HCT116 (cell line): ENCODE results near the gene FHDC1. TPM values are rescaled to one million over a fixed set of nuclear protein-coding genes. Genes with fewer than 3 reads are reported as not detected.

ENCODE experiments used
- ATAC-seq: fragments of 200-7000 bp; cut with Tn5 transposase; 2 replicates; pipeline ENCODE4 v1.9.1; 2020; ENCODE audit warnings: mild to moderate bottlenecking, moderate library complexity
- BruUV-seq: library from RNA; stranded (reverse); fragments of 400-500 nt; replicated peaks from 2 replicates; lab custom pipeline; 2021; lab: Mats Ljungman, UMichigan
- CTCF ChIA-PET: fragments of 300-600 bp; sonication (Branson Sonifier 250); formaldehyde crosslinking; loops from one replicate; lab custom pipeline; 2021; ENCODE audit warnings: antibody characterized with exemption; lab: Charles Lee
- POLR2A ChIA-PET: fragments of 300-600, 350-600 bp; sonication (Branson Sonifier 250); formaldehyde crosslinking; loops from one replicate; lab custom pipeline; 2021; ENCODE audit warnings: antibody characterized with exemption; lab: Charles Lee
- RAD21 ChIA-PET, 2 experiments: fragments of 300-600 bp; sonication (Branson Sonifier 250); formaldehyde crosslinking; loops; one replicate each; lab custom pipeline; 2023; ENCODE audit warnings: low total read pairs in 2 of 2; ENCODE audit not compliant: uncharacterized antibody in 2 of 2, unreplicated experiment in 2 of 2, low non-redundant PET in 1 of 2; lab: Charles Lee
- DNase-seq: peaks from one replicate; pipeline ENCODE4 v3.0.0-alpha.2; 2010; ENCODE audit warnings: low read depth, low spot score
- H2AFZ ChIP-seq: fragments of 200-600 bp; shearing (Covaris generic), sonication (generic); 2 replicates; pipeline ENCODE4 v1.6.1; 2017; ENCODE audit warnings: low read depth, mixed run types, mixed read lengths, antibody characterized with exemption, low read length; ENCODE audit not compliant: poor library complexity, severe bottlenecking
- H3K27ac ChIP-seq: 2 replicates; pipeline ENCODE4 v1.5.1; 2012; ENCODE audit warnings: low read depth, low read length
- H3K27me3 ChIP-seq: fragments of 200-600 bp; sonication (generic); 2 replicates; pipeline ENCODE4 v1.6.1; 2016; ENCODE audit warnings: mixed run types, low read length, mixed read lengths; ENCODE audit not compliant: insufficient read depth
- H3K36me3 ChIP-seq, 2 experiments: fragments of 200-500 bp in 1 of 2; fragments of 200-600 bp in 1 of 2; sonication (Bioruptor generic) in 1 of 2; sonication (generic) in 1 of 2; 2 replicates each; pipeline versions ENCODE4 v1.5.1 to v1.6.1; 2014 to 2016; ENCODE audit warnings: low read length in 2 of 2, inconsistent platforms in 1 of 2, mixed read lengths in 1 of 2, mixed run types in 1 of 2; ENCODE audit not compliant: insufficient read depth in 2 of 2, control insufficient read depth in 1 of 2
- H3K4me1 ChIP-seq, 2 experiments: fragments of 200-600 bp in 1 of 2; sonication (generic) in 1 of 2; 2 replicates each; pipeline versions ENCODE4 v1.5.1 to v1.6.1; 2012 to 2017; ENCODE audit warnings: low read length in 2 of 2, inconsistent platforms in 1 of 2, mild to moderate bottlenecking in 1 of 2, mixed read lengths in 1 of 2, mixed run types in 1 of 2, moderate library complexity in 1 of 2; ENCODE audit not compliant: insufficient read depth in 2 of 2, control insufficient read depth in 1 of 2
- H3K4me2 ChIP-seq: fragments of 200-600 bp; sonication (generic); 2 replicates; pipeline ENCODE4 v1.6.1; 2017; ENCODE audit warnings: mixed run types, low read length, mixed read lengths
- H3K4me3 ChIP-seq, 2 experiments: fragments of 200-600 bp in 1 of 2; sonication (generic) in 1 of 2; replicated peaks in 1 of 2; 2 replicates each; pipeline ENCODE4 v1.5.1; 2011 to 2016; ENCODE audit warnings: low read length in 2 of 2, control low read depth in 1 of 2, low read depth in 1 of 2, mild to moderate bottlenecking in 1 of 2, mixed read lengths in 1 of 2, mixed run types in 1 of 2
- H3K79me2 ChIP-seq: fragments of 200-600 bp; sonication (generic); 2 replicates; pipeline ENCODE4 v1.6.1; 2017; ENCODE audit warnings: mild to moderate bottlenecking, mixed run types, low read length, moderate library complexity, mixed read lengths; ENCODE audit not compliant: insufficient read depth
- H3K9ac ChIP-seq: fragments of 200-600 bp; sonication (generic); 2 replicates; pipeline ENCODE4 v1.6.1; 2016; ENCODE audit warnings: low read length, mixed read lengths
- H3K9me2 ChIP-seq: fragments of 200-600 bp; sonication (generic), shearing (Covaris generic); 2 replicates; pipeline ENCODE4 v1.6.1; 2017; ENCODE audit warnings: mixed run types, mild to moderate bottlenecking, moderate library complexity; ENCODE audit not compliant: insufficient read depth
- H3K9me3 ChIP-seq, 2 experiments: fragments of 200-500 bp in 1 of 2; fragments of 200-600 bp in 1 of 2; sonication (Bioruptor generic) in 1 of 2; sonication (generic) in 1 of 2; 2 replicates each; pipeline ENCODE4 v1.6.1; 2014 to 2017; ENCODE audit warnings: low read length in 2 of 2, mixed read lengths in 2 of 2, inconsistent platforms in 1 of 2, low read depth in 1 of 2, mild to moderate bottlenecking in 1 of 2, mixed run types in 1 of 2, moderate library complexity in 1 of 2; ENCODE audit not compliant: control insufficient read depth in 1 of 2, insufficient read depth in 1 of 2
- H4K20me1 ChIP-seq: fragments of 200-600 bp; sonication (generic), shearing (Covaris generic); 2 replicates; pipeline ENCODE4 v1.6.1; 2017; ENCODE audit warnings: mixed run types, mild to moderate bottlenecking, moderate library complexity; ENCODE audit not compliant: insufficient read depth
- CEBPB ChIP-seq: IDR thresholded peaks from 2 replicates; pipeline ENCODE4 v1.6.1; 2012; ENCODE audit warnings: low read depth
- CTCF ChIP-seq, 3 experiments: fragments of 200-600 bp in 1 of 3; sonication (generic) in 1 of 3; IDR thresholded peaks in 2 of 3; conservative IDR thresholded peaks in 1 of 3; 2 replicates each; pipeline ENCODE4 v1.5.1; 2012 to 2017; ENCODE audit warnings: low read depth in 2 of 3, low read length in 2 of 3, antibody characterized with exemption in 1 of 3, borderline replicate concordance in 1 of 3, control low read depth in 1 of 3, mild to moderate bottlenecking in 1 of 3, mixed read lengths in 1 of 3, mixed run types in 1 of 3, moderate library complexity in 1 of 3; ENCODE audit not compliant: insufficient read depth in 1 of 3
- EGR1 ChIP-seq: IDR thresholded peaks from 2 replicates; pipeline ENCODE4 v1.6.1; 2012; ENCODE audit warnings: low read depth
- ELF1 ChIP-seq: IDR thresholded peaks from 2 replicates; pipeline ENCODE4 v1.6.1; 2012; ENCODE audit warnings: low read depth, borderline replicate concordance
- EZH2phosphoT487 ChIP-seq: fragments of 200-600 bp; IDR thresholded peaks from 2 replicates; pipeline ENCODE4 v1.6.1; 2018; ENCODE audit warnings: antibody characterized with exemption, borderline replicate concordance
- POLR2AphosphoS5 ChIP-seq: IDR thresholded peaks from 2 replicates; pipeline ENCODE4 v1.6.1; 2011; ENCODE audit warnings: mild to moderate bottlenecking, low read depth, low read length, moderate library complexity
- REST ChIP-seq: IDR thresholded peaks from 2 replicates; pipeline ENCODE4 v1.6.1; 2012; ENCODE audit warnings: low read depth
- SRF ChIP-seq: IDR thresholded peaks from 2 replicates; pipeline ENCODE4 v1.6.1; 2012; ENCODE audit warnings: low read depth
- TCF7L2 ChIP-seq: IDR thresholded peaks from 2 replicates; pipeline ENCODE4 v1.7.0; 2011; ENCODE audit warnings: borderline replicate concordance, inconsistent platforms; ENCODE audit not compliant: insufficient read depth, insufficient read length; ENCODE audit errors: extremely low read depth
- YY1 ChIP-seq: IDR thresholded peaks from 2 replicates; pipeline ENCODE4 v1.6.1; 2011; ENCODE audit warnings: low read length, low read depth, moderate library complexity, mild to moderate bottlenecking; ENCODE audit not compliant: insufficient replicate concordance; ENCODE audit errors: extremely low read depth
- ZFX ChIP-seq: fragments of 450-650 bp; IDR thresholded peaks from 2 replicates; pipeline ENCODE4 v1.6.1; 2017
- ZNF274 ChIP-seq: fragments of 200-500 bp; sonication (Bioruptor generic); IDR thresholded peaks from 2 replicates; pipeline ENCODE4 v1.6.1; 2014; ENCODE audit warnings: mild to moderate bottlenecking, low read depth, low read length, inconsistent platforms
- intact Hi-C: fragments of 100-400 bp; cut with micrococcal nuclease; formaldehyde crosslinking; loops from 2 replicates; pipeline ENCODE4 v1.10.0; 2022
- total RNA-seq: library from RNA; stranded (reverse); gene quantifications from one replicate; pipeline ENCODE4 v1.2.1, GENCODE V29; 2021; ENCODE audit not compliant: unreplicated experiment
- TF ChIP-seq, protein P1 (sequence below): IDR thresholded peaks from 2 replicates; pipeline ENCODE4 v1.6.1; 2011; ENCODE audit warnings: mild to moderate bottlenecking, low read length, moderate library complexity; ENCODE audit not compliant: insufficient replicate concordance; ENCODE audit errors: extremely low read depth
- TF ChIP-seq, protein P2 (sequence below): IDR thresholded peaks from 2 replicates; pipeline ENCODE4 v1.6.1; 2012

Gene FHDC1
- total RNA-seq, 1 experiment from 2014 or later, result 1.8 TPM

- H2AFZ ChIP-seq, result no peak overlapping the region
- no peaks in the 10 kb centered on the region for H3K27me3 ChIP-seq
- no peaks in the 10 kb centered on the region; a peak in 1 of 4 replicates for H3K4me1 ChIP-seq
- no peak overlapping the region for H3K4me3 ChIP-seq
- ChIA-PET RAD21 (no interaction called here), POLR2A (no interaction called here), CTCF (no interaction called here)
- H3K9ac ChIP-seq, result no peak overlapping the region
- intact Hi-C loops, result no loop called here
- no peaks in the 10 kb centered on the region for H3K36me3 ChIP-seq
- no peak for DNase-seq
- H3K4me2 ChIP-seq, result no peak overlapping the region
- H4K20me1 ChIP-seq, result no peaks in the 10 kb centered on the region
- no peaks in the 10 kb centered on the region for H3K9me3 ChIP-seq
- H3K9me2 ChIP-seq, result no peaks in the 10 kb centered on the region
- no peak for TF ChIP-seq CTCF (IDR thresholded peaks at IDR 0.05 in 2 of 3, conservative IDR thresholded peaks at IDR 0.05 in 1 of 3; ENCODE audit: borderline replicate concordance in 1 of 3, insufficient read depth in 1 of 3, low read depth in 2 of 3, low read length in 2 of 3)
- no peak for TF ChIP-seq ZNF274
- no peak for TF ChIP-seq EZH2phosphoT487
- no peak for TF ChIP-seq ELF1
- TF ChIP-seq EGR1, result no peak
- TF ChIP-seq ZFX, result no peak
- TF ChIP-seq CEBPB, result no peak
- TF ChIP-seq YY1, result no peak
- TF ChIP-seq REST, result no peak
- no peak for TF ChIP-seq POLR2AphosphoS5
- TF ChIP-seq, protein P1, sequence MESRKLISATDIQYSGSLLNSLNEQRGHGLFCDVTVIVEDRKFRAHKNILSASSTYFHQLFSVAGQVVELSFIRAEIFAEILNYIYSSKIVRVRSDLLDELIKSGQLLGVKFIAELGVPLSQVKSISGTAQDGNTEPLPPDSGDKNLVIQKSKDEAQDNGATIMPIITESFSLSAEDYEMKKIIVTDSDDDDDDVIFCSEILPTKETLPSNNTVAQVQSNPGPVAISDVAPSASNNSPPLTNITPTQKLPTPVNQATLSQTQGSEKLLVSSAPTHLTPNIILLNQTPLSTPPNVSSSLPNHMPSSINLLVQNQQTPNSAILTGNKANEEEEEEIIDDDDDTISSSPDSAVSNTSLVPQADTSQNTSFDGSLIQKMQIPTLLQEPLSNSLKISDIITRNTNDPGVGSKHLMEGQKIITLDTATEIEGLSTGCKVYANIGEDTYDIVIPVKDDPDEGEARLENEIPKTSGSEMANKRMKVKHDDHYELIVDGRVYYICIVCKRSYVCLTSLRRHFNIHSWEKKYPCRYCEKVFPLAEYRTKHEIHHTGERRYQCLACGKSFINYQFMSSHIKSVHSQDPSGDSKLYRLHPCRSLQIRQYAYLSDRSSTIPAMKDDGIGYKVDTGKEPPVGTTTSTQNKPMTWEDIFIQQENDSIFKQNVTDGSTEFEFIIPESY, result no peak
- TF ChIP-seq, protein P2, sequence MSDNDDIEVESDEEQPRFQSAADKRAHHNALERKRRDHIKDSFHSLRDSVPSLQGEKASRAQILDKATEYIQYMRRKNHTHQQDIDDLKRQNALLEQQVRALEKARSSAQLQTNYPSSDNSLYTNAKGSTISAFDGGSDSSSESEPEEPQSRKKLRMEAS, result no peak
- TF ChIP-seq SRF, result no peak
- no peak for TF ChIP-seq TCF7L2
- BruUV-seq, result no TSS peak
- H3K79me2 ChIP-seq, result no peaks in the 10 kb centered on the region
- no peak overlapping the region for H3K27ac ChIP-seq
- no peak for ATAC-seq
Measured at GRCh38 chr4:153000076-153000420, 63.9 kb downstream of the FHDC1 start.
